Dermis microvascular lymphatic vessel endothelial cell (primary cell): Measurements from ENCODE around the gene CSTF2T. TPM values are rescaled to one million over a fixed set of nuclear protein-coding genes. Genes with fewer than 3 reads are reported as not detected.

Experiments
- DNase-seq, 2 donors: peaks; one replicate each; pipeline versions ENCODE4 v3.0.0 to v3.0.0-alpha.2; 2010; ENCODE audit warnings: low read depth in 2 of 2
- total RNA-seq: library from RNA; depleted of rRNA; stranded (reverse); fragments of >200 nt; gene quantifications from 2 replicates; pipeline ENCODE4 v1.2.1, GENCODE V29; 2014

CSTF2T gene
- total RNA-seq, 1 donor from 2014 or later: 21.2 TPM

GRCh38 chr10:51649064-51649463, 50.3 kb downstream of the CSTF2T start:
- DNase-seq: no peak
